CD14-positive monocyte (primary cell): ENCODE data around the gene RBMS1. TPM values are rescaled to one million over a fixed set of nuclear protein-coding genes. Genes with fewer than 3 reads are reported as not detected.

Experiments used
- DNase-seq, 3 donors: peaks; one replicate each; pipeline ENCODE4 v3.0.0-alpha.2; 2011 to 2022
- H2AFZ ChIP-seq: 2 replicates; pipeline ENCODE4 v1.6.0; 2012; ENCODE audit warnings: mild to moderate bottlenecking, low read depth, low read length, inconsistent platforms; ENCODE audit not compliant: insufficient read depth, poor library complexity, severe bottlenecking
- H3K27ac ChIP-seq, 2 donors: 1 replicate in 1 of 2; 2 replicates in 1 of 2; pipeline ENCODE4 v1.5.1; 2012 to 2013; ENCODE audit warnings: low read length in 2 of 2, control low read depth in 1 of 2, inconsistent platforms in 1 of 2, low read depth in 1 of 2, mild to moderate bottlenecking in 1 of 2
- H3K27me3 ChIP-seq, 2 donors: one replicate each; pipeline versions ENCODE4 v1.6.0 to v1.6.1; 2011 to 2013; ENCODE audit warnings: low read length in 2 of 2; ENCODE audit not compliant: control insufficient read depth in 2 of 2, insufficient read depth in 2 of 2
- H3K36me3 ChIP-seq, 2 donors: replicated peaks in 1 of 2; 1 replicate in 1 of 2; 2 replicates in 1 of 2; pipeline versions ENCODE4 v1.5.1 to v1.6.1; 2012 to 2013; ENCODE audit warnings: low read length in 2 of 2, control low read depth in 1 of 2, inconsistent platforms in 1 of 2, mild to moderate bottlenecking in 1 of 2; ENCODE audit not compliant: insufficient read depth in 2 of 2, control insufficient read depth in 1 of 2
- H3K4me1 ChIP-seq, 2 donors: 1 replicate in 1 of 2; 2 replicates in 1 of 2; pipeline versions ENCODE4 v1.5.1 to v1.6.1; 2012 to 2013; ENCODE audit warnings: low read length in 2 of 2, control low read depth in 1 of 2, inconsistent platforms in 1 of 2, mild to moderate bottlenecking in 1 of 2, moderate library complexity in 1 of 2; ENCODE audit not compliant: insufficient read depth in 2 of 2, control insufficient read depth in 1 of 2
- H3K4me2 ChIP-seq: replicated peaks from 2 replicates; pipeline ENCODE3; 2012; ENCODE audit warnings: low read length, moderate library complexity, mild to moderate bottlenecking; ENCODE audit not compliant: poor library complexity, severe bottlenecking; ENCODE audit errors: extremely low read depth
- H3K4me3 ChIP-seq, 3 experiments: fragments of 200-600 bp in 1 of 3; sonication (generic) in 1 of 3; replicated peaks in 1 of 3; 1 replicate in 2 of 3; 2 replicates in 1 of 3; pipeline ENCODE4 v1.5.1; 2011 to 2013; ENCODE audit warnings: low read length in 3 of 3, mild to moderate bottlenecking in 3 of 3, control low read depth in 2 of 3, low read depth in 2 of 3, inconsistent platforms in 1 of 3, moderate library complexity in 1 of 3
- H3K79me2 ChIP-seq: 2 replicates; pipeline ENCODE4 v1.6.0; 2012; ENCODE audit warnings: mild to moderate bottlenecking, control low read depth, inconsistent platforms, low read length, moderate library complexity; ENCODE audit not compliant: insufficient read depth
- H3K9ac ChIP-seq: 2 replicates; pipeline ENCODE4 v1.6.0; 2017; ENCODE audit warnings: low read length, mild to moderate bottlenecking; ENCODE audit not compliant: insufficient read depth, poor library complexity, severe bottlenecking
- H3K9me3 ChIP-seq, 2 donors: replicated peaks in 1 of 2; 1 replicate in 1 of 2; 2 replicates in 1 of 2; pipeline versions ENCODE4 v1.5.1 to v1.6.1; 2012 to 2013; ENCODE audit warnings: low read length in 2 of 2, control low read depth in 1 of 2; ENCODE audit not compliant: control insufficient read depth in 1 of 2, insufficient read depth in 1 of 2
- H4K20me1 ChIP-seq: 2 replicates; pipeline ENCODE4 v1.6.0; 2012; ENCODE audit warnings: mild to moderate bottlenecking, low read length, control low read depth, moderate library complexity; ENCODE audit not compliant: insufficient read depth
- H3K27ac Mint-ChIP-seq, 7 donors: one replicate each; pipeline ENCODE4 v1.8.0; 2020; ENCODE audit warnings: mild to moderate bottlenecking in 7 of 7, mixed read lengths in 7 of 7, moderate library complexity in 6 of 7, inconsistent platforms in 2 of 7
- H3K27me3 Mint-ChIP-seq, 3 donors: one replicate each; pipeline ENCODE4 v1.8.0; 2021 to 2022; ENCODE audit warnings: low read depth in 3 of 3, mild to moderate bottlenecking in 3 of 3, mixed read lengths in 3 of 3, moderate library complexity in 3 of 3, inconsistent platforms in 1 of 3
- H3K36me3 Mint-ChIP-seq, 2 donors: one replicate each; pipeline ENCODE4 v1.8.0; 2020; ENCODE audit warnings: mixed read lengths in 2 of 2, inconsistent platforms in 1 of 2, mild to moderate bottlenecking in 1 of 2
- H3K4me1 Mint-ChIP-seq: one replicate; pipeline ENCODE4 v1.8.0; 2020; ENCODE audit warnings: mild to moderate bottlenecking, mixed read lengths
- H3K4me3 Mint-ChIP-seq, 2 donors: one replicate each; pipeline ENCODE4 v1.8.0; 2020; ENCODE audit warnings: mild to moderate bottlenecking in 2 of 2, mixed read lengths in 2 of 2, moderate library complexity in 1 of 2
- H3K9me3 Mint-ChIP-seq, 7 donors: one replicate each; pipeline ENCODE4 v1.8.0; 2020 to 2022; ENCODE audit warnings: mixed read lengths in 7 of 7, mild to moderate bottlenecking in 6 of 7, moderate library complexity in 6 of 7, inconsistent platforms in 2 of 7
- CTCF ChIP-seq: fragments of 200-600 bp; IDR thresholded peaks from one replicate; pipeline ENCODE4 v1.8.0; 2022; ENCODE audit warnings: antibody characterized with exemption, mild to moderate bottlenecking
- WGBS: methylation state at CpG from one replicate; pipeline ENCODE4 v1.1.5; 2013; ENCODE audit warnings: missing lambda C conversion rate; ENCODE audit not compliant: insufficient coverage; 5-methylcytosine and 5-hydroxymethylcytosine counted together
- intact Hi-C, 2 donors: fragments of 100-400 bp; cut with micrococcal nuclease; formaldehyde crosslinking; loops; one replicate each; pipeline versions ENCODE4 v1.15.0 to v1.15.1; 2023
- polyA plus RNA-seq, 3 donors: library from polyadenylated mRNA; depleted of rRNA in 1 of 3; unstranded in 2 of 3; stranded (reverse) in 1 of 3; fragments of 300-500 nt in 2 of 3; fragments of >200 nt in 1 of 3; fragmentation: Illumina TruSeq in 2 of 3; gene quantifications; 1 replicate in 2 of 3; 2 replicates in 1 of 3; pipeline ENCODE4 v1.2.3, GENCODE V29; 2012 to 2021

The RBMS1 gene
- polyA plus RNA-seq, 3 donors = 88.2 to 91.2 (median 89.4) TPM

GRCh38 chr2:160362018-160362417, 131.6 kb downstream of the RBMS1 start:
- Mint-ChIP-seq H3K4me3 (no peak overlapping the region), H3K27ac (peak overlapping the region; percentile 76 to 91 (median 87)), H3K9me3 (no peaks in the 10 kb centered on the region), H3K36me3 (peaks cover 45 to 60% of the 10 kb centered on the region in 2 donors), H3K27me3 (no peaks in the 10 kb centered on the region), H3K4me1 (peaks cover 52% of the 10 kb centered on the region)
- peaks cover 5 to 30% of the 10 kb centered on the region in 2 donors for H3K36me3 ChIP-seq
- no peak overlapping the region for H3K9ac ChIP-seq
- WGBS = 80% methylated on average over 2 of the region's 4 CpGs
- H3K27me3 ChIP-seq = no peaks in the 10 kb centered on the region
- no peak for DNase-seq
- peak overlapping the region; percentile 17 to 71 for H3K27ac ChIP-seq
- H3K4me2 ChIP-seq = no peak overlapping the region
- intact Hi-C loops = no loop called here
- H3K9me3 ChIP-seq = no peaks in the 10 kb centered on the region
- peaks cover 28 to 50% of the 10 kb centered on the region in 2 donors for H3K4me1 ChIP-seq
- peaks cover 99% of the 10 kb centered on the region for H4K20me1 ChIP-seq
- no peak overlapping the region for H2AFZ ChIP-seq
- no peak for TF ChIP-seq CTCF
- peaks cover 100% of the 10 kb centered on the region for H3K79me2 ChIP-seq
- no peak overlapping the region for H3K4me3 ChIP-seq

- Histone ChIP-seq H3K79me2 (peaks cover 100% of the 10 kb centered on the region), H3K36me3 (peaks cover 0 to 12% of the 10 kb centered on the region in 2 donors), H2AFZ (no peak overlapping the region), H3K4me3 (no peak overlapping the region), H3K27ac (no peak overlapping the region), H4K20me1 (peaks cover 99% of the 10 kb centered on the region), H3K4me1 (peaks cover 32 to 48% of the 10 kb centered on the region in 2 donors), H3K4me2 (no peak overlapping the region), H3K27me3 (no peaks in the 10 kb centered on the region), H3K9ac (no peak overlapping the region), H3K9me3 (no peaks in the 10 kb centered on the region)
- TF ChIP-seq CTCF = no peak
- no peaks in the 10 kb centered on the region for H3K27me3 Mint-ChIP-seq
- DNase-seq = no peak
- no peaks in the 10 kb centered on the region for H3K9me3 Mint-ChIP-seq
- peaks cover 39 to 50% of the 10 kb centered on the region in 2 donors for H3K36me3 Mint-ChIP-seq
- intact Hi-C loops = no loop called here
- WGBS = 100% methylated on average over 2 of the region's 5 CpGs
- peak overlapping the region in 6 of 7 donors; percentile 27 to 75 (median 52) for H3K27ac Mint-ChIP-seq
- H3K4me1 Mint-ChIP-seq = peaks cover 54% of the 10 kb centered on the region
- H3K4me3 Mint-ChIP-seq = no peak overlapping the region
Observed at GRCh38 chr2:160360089-160360757, 133.4 kb downstream of the RBMS1 start.
